Loucy (cell line): ENCODE results near the gene NSD1.

Experiments
- EZH2phosphoT487 ChIP-seq: fragments of 200-600 bp; IDR thresholded peaks from 2 replicates; pipeline ENCODE4 v1.6.1; 2018; ENCODE audit warnings: antibody characterized with exemption, mild to moderate bottlenecking, moderate library complexity, borderline replicate concordance
- TF ChIP-seq, protein P1 (sequence below): fragments of 200-600 bp; sonication (generic); conservative IDR thresholded peaks from 2 replicates; pipeline ENCODE4 v1.5.1; 2014; ENCODE audit warnings: mild to moderate bottlenecking, antibody characterized with exemption, low read length

DNA sequence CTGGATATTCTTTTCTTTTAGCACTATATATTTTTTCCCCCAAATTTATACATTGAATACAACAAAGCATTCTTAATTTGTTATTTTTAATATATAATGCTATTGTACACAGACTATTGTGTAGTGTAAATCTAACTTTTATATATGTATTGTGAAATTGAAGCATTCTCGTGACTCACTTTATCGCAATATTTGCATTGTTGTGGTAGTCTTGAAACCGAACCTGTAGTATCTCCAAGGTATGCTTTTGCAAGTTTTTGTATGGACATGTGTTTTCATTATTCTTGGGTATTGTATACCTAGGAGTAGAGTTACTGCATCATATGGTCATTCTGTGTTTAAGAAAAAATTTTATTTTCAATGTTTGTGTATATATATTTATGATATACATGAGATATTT lies 49.6 kb downstream of the NSD1 start:
- TF ChIP-seq, protein P1, sequence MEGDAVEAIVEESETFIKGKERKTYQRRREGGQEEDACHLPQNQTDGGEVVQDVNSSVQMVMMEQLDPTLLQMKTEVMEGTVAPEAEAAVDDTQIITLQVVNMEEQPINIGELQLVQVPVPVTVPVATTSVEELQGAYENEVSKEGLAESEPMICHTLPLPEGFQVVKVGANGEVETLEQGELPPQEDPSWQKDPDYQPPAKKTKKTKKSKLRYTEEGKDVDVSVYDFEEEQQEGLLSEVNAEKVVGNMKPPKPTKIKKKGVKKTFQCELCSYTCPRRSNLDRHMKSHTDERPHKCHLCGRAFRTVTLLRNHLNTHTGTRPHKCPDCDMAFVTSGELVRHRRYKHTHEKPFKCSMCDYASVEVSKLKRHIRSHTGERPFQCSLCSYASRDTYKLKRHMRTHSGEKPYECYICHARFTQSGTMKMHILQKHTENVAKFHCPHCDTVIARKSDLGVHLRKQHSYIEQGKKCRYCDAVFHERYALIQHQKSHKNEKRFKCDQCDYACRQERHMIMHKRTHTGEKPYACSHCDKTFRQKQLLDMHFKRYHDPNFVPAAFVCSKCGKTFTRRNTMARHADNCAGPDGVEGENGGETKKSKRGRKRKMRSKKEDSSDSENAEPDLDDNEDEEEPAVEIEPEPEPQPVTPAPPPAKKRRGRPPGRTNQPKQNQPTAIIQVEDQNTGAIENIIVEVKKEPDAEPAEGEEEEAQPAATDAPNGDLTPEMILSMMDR: no peak
- TF ChIP-seq EZH2phosphoT487: no peak
